HG03135 (cell line): ENCODE measurements around the gene KRT27.
A peak's percentile ranks its signal among the peaks of the same experiment; 100 is the strongest.
"Not testable (repeated sequence)": the region's sequence is repeated elsewhere in the genome, so short reads cannot be mapped to it uniquely, and the experiment has no call there.

Source experiments
- ATAC-seq: cut with Tn5 transposase; IDR thresholded peaks from one replicate; pipeline ENCODE4 v1.9.1; 2021; ENCODE audit warnings: mild to moderate bottlenecking, moderate library complexity; ENCODE audit not compliant: unreplicated experiment

The KRT27 gene

GRCh38 chr17:40782450-40782849 is at the start of gene KRT27:
TSS of gene KRT27 (minus strand) at chr17:40782550. CDS start at chr17:40782493, 57 bp downstream.
- no peak for ATAC-seq

DNA sequence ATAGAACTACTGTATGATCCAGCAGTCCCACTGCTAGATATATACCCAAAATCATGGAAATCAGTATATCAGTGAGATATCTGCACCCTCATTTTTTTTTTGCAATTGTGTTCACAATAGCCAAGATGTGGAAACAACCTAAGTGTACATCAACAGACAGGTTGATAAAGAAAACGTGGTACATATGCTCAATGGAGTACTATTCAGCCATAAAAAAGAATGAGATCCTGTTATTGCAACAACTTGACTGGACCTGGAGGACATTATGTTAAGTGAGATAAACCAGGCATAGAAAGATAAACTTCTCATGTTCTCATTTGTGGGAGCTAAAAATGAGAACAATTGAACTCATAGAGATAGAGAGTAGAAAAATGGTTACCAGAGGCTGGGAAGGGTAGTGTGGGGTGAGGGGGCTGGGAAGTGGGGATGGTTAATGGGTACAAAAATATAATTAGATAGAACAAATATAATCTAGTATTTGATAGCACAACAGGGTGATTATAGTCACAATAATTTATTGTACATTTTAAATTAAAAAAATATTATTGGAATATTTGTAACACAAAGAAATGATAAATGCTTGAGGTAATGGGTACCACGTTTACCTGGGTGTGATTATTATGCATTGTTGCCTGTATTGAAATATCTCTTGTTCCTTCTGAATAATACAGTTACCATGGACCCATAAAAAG is 47.9 kb upstream of the KRT27 start:
- ATAC-seq: no peak

DNA sequence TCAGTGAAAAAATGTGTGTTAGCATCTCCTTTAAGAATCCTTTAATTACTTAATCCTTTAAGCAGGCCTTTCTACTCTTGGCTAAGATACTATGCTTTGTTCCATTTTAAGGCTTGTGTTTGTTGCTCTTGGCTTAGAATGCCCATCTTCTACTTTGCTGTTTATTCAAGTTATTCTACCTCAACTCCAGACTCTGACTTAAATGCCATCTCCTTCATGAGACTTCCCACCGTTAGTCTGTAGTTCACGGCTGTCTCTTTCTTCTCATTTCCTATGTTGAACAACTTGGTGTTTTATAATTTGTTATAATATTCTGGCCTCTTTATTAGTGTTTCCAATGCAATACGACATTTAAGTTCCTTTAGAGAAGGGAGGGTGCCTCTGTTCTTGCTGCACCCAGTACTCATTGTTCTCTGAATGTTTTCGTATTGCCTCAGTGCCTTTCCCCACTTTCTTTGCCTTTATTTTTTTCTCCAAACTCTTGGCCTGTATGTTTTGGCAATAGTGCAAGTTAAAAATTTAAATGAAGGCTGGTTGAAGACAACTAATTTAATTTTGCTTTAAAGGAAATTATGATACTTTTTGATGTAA is 46.2 kb upstream of the KRT27 start:
- ATAC-seq: no peak

DNA sequence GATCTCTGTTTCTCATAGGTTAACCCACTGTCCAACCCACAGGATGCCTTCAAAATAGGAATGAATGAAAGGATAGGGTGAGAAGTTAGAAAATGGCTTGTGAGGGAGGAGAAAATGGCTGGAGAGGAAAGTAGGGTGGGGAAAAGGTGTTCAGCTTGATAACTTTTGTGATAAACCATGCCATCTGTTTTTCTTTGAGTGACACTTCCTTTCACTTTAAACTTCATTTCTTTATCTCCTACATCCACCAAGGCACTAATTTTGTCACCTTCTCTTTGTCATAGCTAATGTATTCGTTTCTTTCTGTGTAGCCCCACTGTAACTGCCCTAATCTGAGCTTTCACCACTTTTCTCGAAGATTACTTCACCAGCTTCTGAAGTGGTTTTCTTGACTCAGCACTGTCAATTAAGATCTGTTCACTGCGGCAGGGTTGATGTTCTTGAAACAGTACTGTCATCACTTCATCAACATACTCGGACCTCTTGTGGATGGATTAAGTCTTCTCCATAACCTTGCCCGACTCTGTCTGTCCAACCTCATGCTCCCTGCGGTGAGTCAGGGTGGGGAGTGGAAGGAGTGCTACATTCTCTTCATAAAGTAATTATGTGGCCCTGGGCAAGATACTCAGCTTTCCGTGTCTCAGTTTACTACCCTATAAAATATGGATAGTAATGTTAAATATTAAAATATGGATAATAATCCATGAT is 45.5 kb upstream of the KRT27 start:
- ATAC-seq: no peak

DNA sequence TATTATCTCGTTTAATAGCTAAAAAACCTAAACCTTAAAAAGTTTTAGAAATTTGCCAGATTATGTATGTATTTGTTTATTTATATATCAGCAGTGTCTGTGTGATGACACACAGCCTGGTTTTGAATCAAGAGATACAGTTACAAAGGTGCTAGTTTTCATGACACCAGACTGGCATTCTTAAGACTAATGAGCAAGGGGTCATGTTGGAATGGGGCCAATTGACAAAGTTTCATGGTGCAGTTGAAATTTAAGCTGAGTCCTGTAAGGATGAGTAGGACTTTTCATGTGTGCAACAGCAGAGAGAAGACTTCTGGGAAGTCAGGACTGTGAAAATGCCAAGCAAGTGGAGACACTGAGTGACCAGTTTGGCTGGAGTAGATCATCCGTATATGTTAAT is 43.2 kb upstream of the KRT27 start:
- no peak for ATAC-seq

DNA sequence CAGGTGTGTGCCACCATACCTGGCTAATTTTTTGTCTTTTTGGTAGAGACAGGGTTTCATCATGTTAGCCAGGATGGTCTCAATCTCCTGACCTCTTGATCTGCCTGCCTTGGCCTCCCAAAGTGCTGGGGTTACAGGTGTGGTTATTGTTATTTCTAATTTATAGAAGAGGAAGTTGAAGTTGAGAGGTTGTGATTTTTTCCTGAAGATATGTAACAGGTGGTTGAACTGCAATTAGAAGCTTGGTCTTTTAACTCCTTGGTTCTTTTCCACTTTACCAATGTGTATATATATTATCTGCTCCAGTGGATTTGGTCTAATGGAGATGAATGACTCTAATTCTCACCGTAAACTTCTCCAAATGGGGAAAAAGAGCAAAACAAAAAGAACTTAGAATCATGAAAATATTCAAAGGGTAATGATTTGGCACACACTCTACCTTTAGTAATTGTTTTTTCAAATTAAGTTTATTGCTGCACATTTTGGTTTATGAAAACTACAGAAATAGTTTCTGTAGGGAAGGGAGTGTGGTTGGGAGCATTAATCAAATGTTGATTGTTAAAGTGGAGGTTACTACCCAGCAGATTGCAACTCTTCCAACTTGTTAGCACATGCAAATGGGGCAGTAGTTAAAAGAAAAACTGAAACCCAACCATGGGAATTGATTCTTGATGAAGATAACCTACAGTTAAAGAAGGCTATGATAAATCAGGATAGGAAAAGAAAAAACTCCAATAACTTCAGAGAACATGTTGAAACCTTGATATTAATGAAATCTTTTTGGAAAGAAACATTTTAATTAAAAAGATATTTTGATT is 41.9 kb upstream of the KRT27 start:
- ATAC-seq: no peak

GRCh38 chr17:40822132-40822812 is 39.9 kb upstream of the KRT27 start, which contains the start of gene KRT10:
TSS of gene KRT10 (minus strand) at chr17:40822614. CDS start at chr17:40822585, 29 bp downstream.
- no peak for ATAC-seq

DNA sequence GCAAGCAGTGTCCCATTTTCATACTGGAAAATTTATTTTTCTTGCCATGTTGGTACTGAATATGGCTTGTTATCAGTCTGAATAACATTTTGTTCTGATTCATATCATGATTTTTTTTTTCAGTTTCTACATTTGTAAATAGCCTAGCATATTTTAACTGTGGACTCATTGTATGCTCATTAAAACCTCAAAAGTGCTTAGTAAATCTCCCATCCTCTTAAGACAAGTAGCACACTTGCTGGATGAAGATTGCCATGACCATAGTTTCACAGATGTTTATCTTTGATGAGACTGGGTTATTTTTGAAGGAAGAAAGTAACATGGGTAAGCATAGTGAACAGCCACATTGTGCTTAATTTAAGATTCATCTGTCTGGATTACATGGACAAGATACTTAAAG is 39.2 kb upstream of the KRT27 start:
- ATAC-seq: no peak

DNA sequence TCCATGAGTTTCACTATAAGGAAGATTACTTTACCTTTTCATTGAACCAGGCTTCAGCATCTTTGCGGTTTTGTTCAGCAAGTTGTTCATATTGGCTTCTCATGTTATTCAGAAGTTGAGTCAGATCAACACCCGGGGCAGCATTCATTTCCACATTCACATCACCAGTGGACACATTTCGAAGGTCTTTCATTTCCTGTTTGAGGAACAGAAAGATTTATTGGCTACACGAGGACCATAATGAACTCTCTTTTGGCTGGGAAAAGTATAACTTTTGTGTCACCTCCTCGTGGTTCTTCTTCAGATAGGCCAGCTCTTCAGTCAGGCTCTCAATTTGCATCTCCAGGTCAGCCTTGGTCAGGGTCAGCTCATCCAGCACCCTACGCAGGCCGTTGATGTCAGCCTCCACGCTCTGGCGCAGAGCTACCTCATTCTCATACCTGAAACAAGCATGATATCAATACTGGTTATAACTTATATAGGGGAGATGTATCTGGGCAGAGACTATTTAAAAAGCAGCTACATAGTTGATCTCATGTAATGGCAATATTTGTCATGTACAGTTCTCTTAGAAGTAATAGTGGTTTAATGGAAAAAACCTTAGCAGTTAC is 38.0 kb upstream of the KRT27 start:
- ATAC-seq: no peak

DNA sequence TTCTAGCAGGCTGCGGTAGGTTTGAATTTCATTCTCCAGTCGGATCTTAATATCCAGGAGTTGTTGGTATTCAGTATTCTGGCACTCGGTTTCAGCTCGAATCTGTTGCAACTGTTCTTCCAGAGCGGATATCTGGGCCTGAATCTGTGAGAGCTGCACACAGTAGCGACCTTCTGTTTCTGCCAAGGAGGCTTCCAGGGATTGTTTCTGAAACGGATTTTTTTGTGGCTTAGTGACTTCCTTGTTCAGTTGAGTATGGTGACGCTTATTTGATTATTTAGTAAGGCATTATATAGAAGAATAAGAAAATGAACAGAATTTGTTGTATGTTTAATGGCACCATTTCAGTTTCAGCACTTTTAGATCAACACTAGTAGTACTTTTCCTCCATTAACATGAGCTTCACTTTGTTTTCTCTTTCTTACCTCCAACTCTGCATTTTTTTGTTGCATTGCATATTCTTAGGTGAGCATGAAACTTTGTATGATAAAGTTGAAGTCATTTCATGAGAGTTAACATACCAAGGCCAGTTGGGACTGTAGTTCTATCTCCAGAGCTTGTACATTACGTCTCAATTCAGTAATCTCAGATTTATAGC is 37.3 kb upstream of the KRT27 start:
- no peak for ATAC-seq

GRCh38 chr17:40818733-40819527 is 36.6 kb upstream of the KRT27 start:
- ATAC-seq: peak; percentile 80

DNA sequence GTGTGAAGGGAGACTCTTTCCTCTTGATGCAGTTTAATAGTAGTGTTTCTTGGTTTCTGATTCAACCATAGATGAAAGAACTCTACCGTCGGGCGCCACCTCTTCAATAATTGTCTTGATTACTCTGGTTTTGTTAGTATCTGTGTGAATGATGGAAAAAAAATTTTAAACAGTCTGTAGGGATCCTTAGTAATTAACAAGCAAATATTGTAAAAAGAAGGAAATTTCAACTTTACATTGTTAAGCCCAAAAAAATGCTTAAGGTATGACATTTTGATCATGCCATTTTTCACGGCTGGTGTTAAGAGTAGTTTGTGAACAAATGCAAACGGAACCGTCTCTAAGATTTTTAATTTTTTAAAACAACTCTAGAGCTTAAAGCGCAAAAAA is 36.0 kb upstream of the KRT27 start:
- no peak for ATAC-seq

DNA sequence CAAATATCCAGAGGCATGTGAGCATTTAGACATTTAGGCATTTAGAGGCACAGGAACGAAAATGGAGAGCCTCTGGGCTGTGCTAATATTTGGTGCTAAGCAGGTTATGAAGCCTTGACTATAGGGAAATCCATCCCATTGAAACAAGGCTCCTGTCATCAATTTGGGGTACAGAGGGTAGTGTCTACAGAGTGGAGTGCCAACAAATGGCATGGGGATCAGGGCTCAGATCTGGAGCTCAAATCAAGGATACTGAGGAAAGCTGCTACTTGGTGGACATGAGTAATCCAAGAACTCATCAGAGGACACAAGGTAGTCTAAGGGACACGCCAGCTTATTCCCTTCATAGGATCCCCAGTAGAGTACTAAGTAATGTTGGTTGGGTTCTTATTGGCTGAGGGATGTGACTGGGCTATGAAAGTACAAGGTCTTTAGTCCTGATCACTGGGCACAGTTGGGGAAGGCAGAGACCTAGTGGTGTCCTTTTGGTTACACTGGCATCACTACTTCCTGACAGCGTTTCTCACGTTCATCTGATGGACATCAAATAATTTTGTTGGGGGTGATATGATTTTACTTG is 34.8 kb upstream of the KRT27 start:
- no peak for ATAC-seq

DNA sequence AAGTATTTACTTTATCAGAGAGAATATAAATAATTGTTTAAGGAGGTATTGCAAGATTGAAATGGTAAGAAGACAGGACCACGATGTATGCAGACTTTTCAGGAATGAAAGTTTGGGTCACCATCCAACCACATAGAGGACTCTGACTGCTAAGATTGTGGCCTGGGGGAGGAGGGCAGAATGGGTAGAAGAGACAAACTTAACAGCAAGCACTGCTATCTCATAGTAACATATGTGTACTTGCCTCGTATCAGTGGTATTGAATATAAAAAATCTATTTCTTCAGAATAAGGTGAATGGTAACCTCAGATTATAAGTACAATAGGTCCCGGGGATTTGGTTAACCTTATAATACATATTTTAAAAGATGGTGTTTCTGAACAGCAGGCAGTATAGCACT is 34.2 kb upstream of the KRT27 start:
- ATAC-seq: no peak

DNA sequence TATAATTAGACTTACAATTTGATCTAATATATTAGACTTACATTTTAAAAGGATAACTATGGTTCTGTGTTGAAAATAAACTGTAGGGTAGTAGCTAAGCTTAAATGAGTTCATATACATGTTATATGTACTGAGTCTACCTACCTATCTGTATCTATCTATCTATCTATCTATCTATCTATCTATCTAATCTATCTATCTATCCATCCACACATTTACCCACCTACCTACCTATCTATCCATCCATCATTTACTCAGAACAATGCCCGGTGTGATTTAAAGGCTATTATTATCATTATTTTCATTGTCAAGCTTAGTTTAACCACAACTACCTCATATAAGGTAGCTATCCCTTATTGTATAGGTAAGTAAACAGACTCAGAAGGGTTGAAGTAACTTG is 33.0 kb upstream of the KRT27 start:
- no peak for ATAC-seq

DNA sequence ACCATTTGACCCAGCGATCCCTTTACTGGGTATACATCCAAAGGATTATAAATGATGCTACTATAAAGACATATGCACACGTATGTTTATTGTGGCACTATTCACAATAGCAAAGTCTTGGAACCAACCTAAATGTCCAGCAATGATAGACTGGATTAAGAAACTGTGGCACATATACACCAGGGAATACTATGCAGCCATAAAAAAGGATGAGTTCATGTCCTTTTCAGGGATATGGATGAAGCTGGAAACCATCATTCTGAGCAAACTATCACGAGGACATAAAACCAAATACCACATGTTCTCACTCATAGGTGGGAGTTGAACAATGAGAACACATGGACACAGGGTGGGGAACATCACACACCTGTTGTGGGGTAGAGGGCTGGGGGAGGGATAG is 32.3 kb upstream of the KRT27 start:
- not testable (repeated sequence) for ATAC-seq

GRCh38 chr17:40813804-40814203 is 31.5 kb upstream of the KRT27 start:
- no peak for ATAC-seq

DNA sequence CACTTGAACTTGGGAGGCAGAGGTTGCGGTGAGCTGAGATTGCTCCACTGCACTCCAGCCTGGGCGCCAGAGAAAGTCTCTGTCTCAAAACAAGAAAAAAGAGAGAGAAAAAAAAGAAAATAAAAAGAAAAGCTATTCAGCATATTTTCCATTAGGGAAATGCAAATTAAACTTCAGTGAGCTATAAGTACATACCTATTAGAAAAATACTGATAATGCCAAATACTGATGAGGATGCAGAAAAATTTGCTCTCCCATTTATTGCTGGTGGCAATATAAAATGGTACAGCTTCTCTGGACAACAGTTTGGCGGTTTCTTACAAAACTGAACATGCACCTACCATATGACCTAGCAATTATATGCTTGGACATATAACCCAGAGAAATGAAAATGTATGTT is 30.3 kb upstream of the KRT27 start:
- ATAC-seq: no peak

DNA sequence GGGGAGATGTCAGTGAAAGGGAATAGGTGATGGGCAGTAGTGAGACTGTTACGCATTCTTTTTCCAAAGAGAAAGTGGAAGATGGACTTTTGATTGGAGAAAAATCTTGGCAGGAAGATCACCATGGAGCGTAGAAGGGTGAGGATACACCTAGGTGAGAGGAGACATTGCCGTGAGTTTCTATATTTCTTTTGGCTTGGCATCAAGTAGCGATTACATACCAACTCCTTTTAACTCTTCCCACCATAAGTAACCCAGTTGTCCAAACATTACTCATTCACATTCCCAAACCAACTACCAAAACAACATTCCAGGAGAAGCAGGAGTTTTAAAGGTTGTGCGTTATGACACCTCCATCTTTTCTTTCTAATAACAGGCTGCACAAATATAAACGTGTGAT is 28.1 kb upstream of the KRT27 start:
- no peak for ATAC-seq
